ENCODE measurements around the gene KHDC1. TPM values are rescaled to one million over a fixed set of nuclear protein-coding genes. Genes with fewer than 3 reads are reported as not detected.
"Not testable (repeated sequence)": the region's sequence is repeated elsewhere in the genome, so short reads cannot be mapped to it uniquely, and the experiment has no call there.

The KHDC1 gene
- total and polyA plus RNA-seq, 2 donors (not counting 1 experiment from before 2014, with no cell fraction given): 2.6 to 3.5 TPM

- H3K9me3 ChIP-seq (ENCODE audit: control extremely low read depth in 1 of 3, control insufficient read depth in 2 of 3, insufficient read depth in 1 of 3, low read length in 2 of 3); H3K27ac Mint-ChIP-seq; H3K4me1 ChIP-seq (ENCODE audit: control insufficient read depth in 2 of 2, insufficient read depth in 2 of 2, low read length in 2 of 2); H4K20me1 ChIP-seq (ENCODE audit: control insufficient read depth, insufficient read depth, low read length, poor library complexity, severe bottlenecking); H3K36me3 ChIP-seq (replicated peaks in 1 of 2; ENCODE audit: control extremely low read depth in 1 of 2, control insufficient read depth in 1 of 2, extremely low read depth in 1 of 2, insufficient read depth in 2 of 2, low read length in 1 of 2); intact Hi-C loops (cut with micrococcal nuclease); H3K9ac ChIP-seq (ENCODE audit: low read length); H3K27ac ChIP-seq (ENCODE audit: low read length in 2 of 2); H3K27me3 Mint-ChIP-seq; H3K9me3 Mint-ChIP-seq (ENCODE audit: insufficient read depth); H3K4me3 ChIP-seq (ENCODE audit: control extremely low read depth in 1 of 5, extremely low read depth in 1 of 5, insufficient read depth in 1 of 5, low read depth in 2 of 5, low read length in 4 of 5); ATAC-seq (ENCODE audit: low read depth); H3K27me3 ChIP-seq (replicated peaks in 1 of 4; ENCODE audit: control extremely low read depth in 1 of 4, control insufficient read depth in 3 of 4, insufficient read depth in 4 of 4, low read length in 3 of 4); H3K79me2 ChIP-seq (ENCODE audit: control insufficient read depth, insufficient read depth, low read length); DNase-seq; H3K4me3 Mint-ChIP-seq; H2AFZ ChIP-seq (ENCODE audit: insufficient read depth, low read depth, low read length, poor library complexity, severe bottlenecking); H3K4me2 ChIP-seq (replicated peaks; ENCODE audit: low read depth, low read length, poor library complexity, severe bottlenecking); H3K4me1 Mint-ChIP-seq: not testable (repeated sequence)
- WGBS (ENCODE audit: insufficient coverage): 100% methylated on average over 3 of the region's 5 CpGs
- ChIA-PET CTCF (interaction anchor here (1.7 kb wide), 1 partner anchor 73 kb away, joined by 4 read pairs; no protein-coding TSS in a partner anchor), POLR2A (interaction anchor here (0.6 kb wide), 1 partner anchor 594 kb away, joined by 5 read pairs; no protein-coding TSS in a partner anchor)
Measured at GRCh38 chr6:73254323-73254722, 8.7 kb downstream of the KHDC1 start.

DNA sequence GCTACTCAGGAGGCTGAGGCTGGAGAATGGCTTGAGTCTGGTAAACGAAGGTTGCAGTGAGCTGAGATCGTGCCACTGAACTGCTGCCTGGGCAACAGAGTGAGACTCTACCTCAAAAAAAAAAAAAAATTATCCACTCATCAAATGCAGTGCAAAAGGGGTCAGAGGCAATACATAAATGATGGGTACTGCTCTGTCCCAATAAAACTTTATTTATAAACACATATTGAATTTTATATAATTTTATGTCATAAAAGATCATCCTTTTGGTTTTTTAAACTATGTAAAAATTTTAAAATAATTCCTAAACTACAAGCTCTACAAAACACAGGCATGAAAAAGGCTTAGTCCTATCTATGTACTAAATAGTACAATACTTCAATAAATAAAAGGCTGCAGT, 10.3 kb downstream of the KHDC1 start:
- Histone ChIP-seq H3K4me3 (ENCODE audit: control extremely low read depth in 1 of 5, extremely low read depth in 1 of 5, insufficient read depth in 1 of 5, low read depth in 2 of 5, low read length in 4 of 5) (no peak overlapping the region), H3K9me3 (ENCODE audit: control extremely low read depth in 1 of 3, control insufficient read depth in 2 of 3, insufficient read depth in 1 of 3, low read length in 2 of 3) (no peaks in the 10 kb centered on the region), H3K4me2 (replicated peaks; ENCODE audit: low read depth, low read length, poor library complexity, severe bottlenecking) (no peak overlapping the region), H3K36me3 (replicated peaks in 1 of 2; ENCODE audit: control extremely low read depth in 1 of 2, control insufficient read depth in 1 of 2, extremely low read depth in 1 of 2, insufficient read depth in 2 of 2, low read length in 1 of 2) (no peaks in the 10 kb centered on the region), H3K79me2 (ENCODE audit: control insufficient read depth, insufficient read depth, low read length) (no peaks in the 10 kb centered on the region), H3K9ac (ENCODE audit: low read length) (no peak overlapping the region), H3K27ac (ENCODE audit: low read length in 2 of 2) (no peak overlapping the region), H3K27me3 (replicated peaks in 1 of 4; ENCODE audit: control extremely low read depth in 1 of 4, control insufficient read depth in 3 of 4, insufficient read depth in 4 of 4, low read length in 3 of 4) (no peaks in the 10 kb centered on the region), H2AFZ (ENCODE audit: insufficient read depth, low read depth, low read length, poor library complexity, severe bottlenecking) (no peak overlapping the region), H4K20me1 (ENCODE audit: control insufficient read depth, insufficient read depth, low read length, poor library complexity, severe bottlenecking) (no peaks in the 10 kb centered on the region), H3K4me1 (ENCODE audit: control insufficient read depth in 2 of 2, insufficient read depth in 2 of 2, low read length in 2 of 2) (no peaks in the 10 kb centered on the region)
- intact Hi-C loops (cut with micrococcal nuclease): no loop called here
- DNase-seq (no peak), ATAC-seq (ENCODE audit: low read depth) (no peak)
- TF ChIP-seq CTCF (IDR thresholded peaks at IDR 0.05) (no peak), EZH2 (IDR thresholded peaks at IDR 0.05; ENCODE audit: borderline replicate concordance, insufficient read depth, low read depth, low read length, poor library complexity, severe bottlenecking) (no peak)
- H3K4me1 Mint-ChIP-seq: no peaks in the 10 kb centered on the region
- H3K9me3 Mint-ChIP-seq (ENCODE audit: insufficient read depth): no peaks in the 10 kb centered on the region
- H3K27me3 Mint-ChIP-seq: no peaks in the 10 kb centered on the region
- no peak overlapping the region for H3K4me3 Mint-ChIP-seq
- WGBS (ENCODE audit: insufficient coverage): no CpG with 5 or more reads among the region's 2 CpGs
- CTCF ChIA-PET: no interaction called here
- POLR2A ChIA-PET: no interaction called here
- no peak overlapping the region for H3K27ac Mint-ChIP-seq

Data from B cell (primary cell).